ENCODE data around the gene CTNND2. TPM values are rescaled to one million over a fixed set of nuclear protein-coding genes. Genes with fewer than 3 reads are reported as not detected.

The CTNND2 gene
- total RNA-seq, 1 experiment from 2014 or later, result 2.9 TPM

DNA sequence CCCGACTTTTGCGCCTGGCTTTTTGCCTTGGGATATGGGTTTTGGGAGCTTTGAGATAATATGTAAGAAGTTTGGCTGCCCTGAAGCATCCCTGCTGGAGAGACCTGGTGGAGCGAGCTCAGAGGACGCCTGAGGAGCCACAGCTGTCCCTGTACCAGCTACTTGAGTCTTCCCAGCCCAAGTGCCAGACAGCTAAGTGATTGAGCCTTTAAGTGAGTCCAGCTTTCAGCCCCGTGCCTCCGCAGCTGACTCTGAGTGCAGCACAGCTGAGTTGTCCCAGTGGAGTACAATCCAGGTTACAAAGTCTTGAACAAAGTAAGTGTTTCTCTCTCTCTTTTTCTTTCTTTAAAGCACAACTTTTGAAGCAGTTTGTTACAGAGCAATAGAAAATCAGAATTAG lies 939.4 kb downstream of the CTNND2 start:
- Histone ChIP-seq H3K4me3 (ENCODE audit: insufficient read depth, low read depth, low read length) (no peak overlapping the region), H3K36me3 (replicated peaks; ENCODE audit: control insufficient read depth, insufficient read depth, low read length) (no peaks in the 10 kb centered on the region), H3K27me3 (ENCODE audit: control insufficient read depth, insufficient read depth, low read length) (no peaks in the 10 kb centered on the region)
- no peak for DNase-seq

DNA sequence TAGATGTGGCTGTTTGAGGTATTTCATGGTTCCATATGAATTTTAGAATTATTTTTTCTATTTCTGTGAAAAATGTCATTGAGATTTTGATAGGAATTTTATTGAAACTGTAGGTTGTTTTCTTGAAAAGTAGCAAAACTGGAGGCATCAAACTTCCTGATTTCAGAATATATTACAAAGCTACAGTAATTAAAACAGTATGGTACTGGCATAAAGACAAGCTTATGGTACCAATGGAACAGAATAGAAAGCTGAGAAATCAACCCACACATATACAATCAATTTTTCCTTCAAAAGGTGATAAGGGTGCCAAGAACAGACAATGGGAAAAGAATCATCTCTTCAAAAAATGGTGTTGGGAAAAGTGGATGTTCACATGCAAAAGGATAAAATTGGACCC lies 945.5 kb downstream of the CTNND2 start:
- no peak overlapping the region for H3K4me3 ChIP-seq (ENCODE audit: insufficient read depth, low read depth, low read length)
- H3K36me3 ChIP-seq (replicated peaks; ENCODE audit: control insufficient read depth, insufficient read depth, low read length), result no peaks in the 10 kb centered on the region
- DNase-seq, result no peak
- H3K27me3 ChIP-seq (ENCODE audit: control insufficient read depth, insufficient read depth, low read length), result no peaks in the 10 kb centered on the region

DNA sequence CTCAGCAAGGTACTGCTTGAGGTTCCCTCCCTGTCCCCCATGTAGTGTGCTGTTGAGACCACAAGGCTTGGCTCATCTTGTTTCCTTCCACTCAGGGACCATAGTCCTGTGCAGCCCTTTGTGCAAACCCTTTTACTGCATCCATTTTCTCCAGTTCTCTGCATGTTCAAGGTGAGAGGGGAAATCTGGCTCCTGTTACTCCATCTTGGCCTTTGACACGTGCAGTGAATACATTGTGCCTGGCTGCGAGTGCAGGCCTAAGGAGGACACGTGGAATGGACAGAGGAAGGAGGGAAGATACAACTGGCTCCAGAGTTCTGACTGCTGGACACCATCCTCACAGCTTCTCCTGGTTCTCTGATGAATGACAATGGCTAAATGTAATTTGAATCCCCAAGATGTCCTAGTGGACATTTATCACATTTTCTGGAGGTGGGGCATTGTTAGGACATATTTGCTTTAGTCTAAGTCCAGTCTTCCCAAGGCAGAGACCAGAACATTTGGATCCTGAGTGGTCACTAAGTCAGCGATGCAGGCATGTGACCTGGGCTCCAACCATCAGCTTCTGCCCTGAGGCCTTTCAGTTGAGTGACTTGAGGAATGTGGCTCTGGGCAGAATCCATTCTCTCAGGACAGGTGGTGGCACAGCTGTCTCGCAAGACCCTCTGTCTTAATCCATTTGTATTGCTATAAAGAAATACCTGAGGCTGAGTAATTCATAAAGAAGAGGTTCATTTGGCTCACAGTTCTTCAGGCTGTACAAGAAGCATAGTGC lies 954.2 kb downstream of the CTNND2 start:
- Histone ChIP-seq H3K36me3 (replicated peaks; ENCODE audit: control insufficient read depth, insufficient read depth, low read length) (no peaks in the 10 kb centered on the region), H3K27me3 (ENCODE audit: control insufficient read depth, insufficient read depth, low read length) (no peaks in the 10 kb centered on the region), H3K4me3 (ENCODE audit: insufficient read depth, low read depth, low read length) (no peak overlapping the region)
- no peak for DNase-seq

DNA sequence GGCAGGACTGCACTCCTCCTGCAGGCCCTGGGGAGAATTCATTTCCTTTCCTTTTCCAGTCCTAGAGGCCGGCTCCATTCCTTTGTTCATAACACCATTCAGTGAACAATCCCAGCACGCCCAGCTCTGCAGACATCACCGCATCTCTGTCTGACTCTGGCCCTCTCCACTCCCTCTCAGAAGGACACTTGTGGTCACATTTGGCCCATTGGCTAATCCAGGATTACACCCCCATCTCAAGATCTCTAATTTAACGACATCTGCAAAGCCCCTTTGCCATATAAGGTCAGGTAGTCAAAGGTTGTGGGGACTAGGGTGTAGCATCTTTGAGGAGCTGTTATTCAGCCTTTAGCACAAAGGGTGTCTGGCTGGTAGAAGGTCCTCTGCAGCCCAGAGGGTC lies 958.2 kb downstream of the CTNND2 start:
- H3K27me3 ChIP-seq (ENCODE audit: control insufficient read depth, insufficient read depth, low read length), result no peaks in the 10 kb centered on the region
- H3K36me3 ChIP-seq (replicated peaks; ENCODE audit: control insufficient read depth, insufficient read depth, low read length), result no peaks in the 10 kb centered on the region
- no peak overlapping the region for H3K4me3 ChIP-seq (ENCODE audit: insufficient read depth, low read depth, low read length)
- no peak for DNase-seq

DNA sequence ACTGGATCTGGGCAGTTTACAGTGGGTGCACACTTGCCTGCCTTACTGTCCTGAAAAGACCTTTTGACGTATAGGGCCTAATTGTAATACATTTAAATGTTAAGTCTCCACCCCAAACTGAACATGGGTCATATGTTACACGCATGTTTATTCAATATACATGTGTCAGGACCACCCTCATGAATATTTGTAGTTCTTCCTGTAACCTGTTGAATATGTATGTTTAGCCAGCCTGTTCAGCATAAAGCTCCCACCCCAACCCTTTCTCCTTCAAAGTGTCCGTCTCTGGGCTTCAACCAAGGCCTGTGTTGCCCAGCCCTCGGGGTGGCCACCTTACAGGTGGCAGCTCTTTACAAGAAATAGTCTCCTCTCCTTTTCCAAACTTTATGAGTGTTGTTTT lies 962.3 kb downstream of the CTNND2 start:
- DNase-seq, result no peak
- Histone ChIP-seq H3K27me3 (ENCODE audit: control insufficient read depth, insufficient read depth, low read length) (no peaks in the 10 kb centered on the region), H3K36me3 (replicated peaks; ENCODE audit: control insufficient read depth, insufficient read depth, low read length) (no peaks in the 10 kb centered on the region), H3K4me3 (ENCODE audit: insufficient read depth, low read depth, low read length) (no peak overlapping the region)

DNA sequence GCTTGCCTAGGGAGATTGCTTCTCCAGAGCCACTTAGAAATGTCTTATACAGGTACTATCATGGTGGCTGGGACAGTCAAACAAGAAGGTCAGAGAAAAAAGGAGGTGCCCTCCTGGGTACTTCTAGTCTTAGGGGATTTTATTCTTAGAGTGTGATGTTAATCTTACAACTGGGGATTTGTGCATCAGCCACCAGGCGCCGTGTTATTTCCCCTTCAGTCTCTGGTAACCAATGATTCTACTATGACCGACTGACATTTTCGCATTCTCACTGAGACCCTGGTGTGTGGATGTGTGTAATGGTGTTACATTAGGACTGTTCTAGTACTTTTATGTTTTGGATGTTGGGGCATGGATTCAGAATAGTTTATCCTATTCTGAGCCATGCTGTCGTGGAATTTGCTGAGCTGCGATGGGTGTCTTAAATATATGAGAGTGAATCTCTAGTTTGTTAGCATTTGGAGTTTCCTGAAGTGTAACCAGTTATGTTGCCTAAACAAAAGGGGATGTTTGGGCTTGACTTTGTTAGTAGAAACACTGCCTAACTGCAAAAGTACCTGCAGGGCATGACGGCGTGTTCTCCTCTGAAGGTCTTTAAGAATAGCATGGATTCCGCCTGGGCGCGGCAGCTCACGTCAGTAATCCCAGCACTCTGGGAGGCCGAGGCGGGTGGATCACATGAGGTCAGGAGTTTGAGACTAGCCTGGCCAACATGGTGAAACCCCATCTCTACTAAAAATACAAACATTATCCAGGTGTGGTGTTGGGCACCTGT lies 968.0 kb downstream of the CTNND2 start:
- no peaks in the 10 kb centered on the region for H3K36me3 ChIP-seq (replicated peaks; ENCODE audit: control insufficient read depth, insufficient read depth, low read length)
- no peak for DNase-seq
- no peaks in the 10 kb centered on the region for H3K27me3 ChIP-seq (ENCODE audit: control insufficient read depth, insufficient read depth, low read length)
- H3K4me3 ChIP-seq (ENCODE audit: insufficient read depth, low read depth, low read length), result no peak overlapping the region

DNA sequence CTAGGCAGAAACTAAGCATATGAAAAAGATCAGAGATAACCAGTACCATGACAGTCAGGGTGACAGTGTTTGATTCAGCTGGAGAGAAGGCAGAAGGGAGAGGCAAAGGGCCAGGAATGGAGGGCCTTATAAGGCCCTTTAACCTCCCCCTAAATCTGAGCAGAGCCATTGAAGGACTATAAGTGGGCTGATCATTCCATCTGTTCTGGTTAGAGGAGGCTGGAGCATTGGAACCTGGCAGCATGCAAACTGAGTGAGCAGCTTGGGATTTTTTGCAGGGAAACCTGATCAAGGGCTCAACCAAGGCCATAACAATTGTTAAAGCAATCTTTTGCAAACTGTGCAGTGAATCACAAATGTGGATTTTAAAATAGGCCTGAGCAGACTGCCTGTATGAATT lies 968.7 kb downstream of the CTNND2 start:
- H3K4me3 ChIP-seq (ENCODE audit: insufficient read depth, low read depth, low read length), result no peak overlapping the region
- H3K36me3 ChIP-seq (replicated peaks; ENCODE audit: control insufficient read depth, insufficient read depth, low read length), result no peaks in the 10 kb centered on the region
- no peak for DNase-seq
- no peaks in the 10 kb centered on the region for H3K27me3 ChIP-seq (ENCODE audit: control insufficient read depth, insufficient read depth, low read length)

DNA sequence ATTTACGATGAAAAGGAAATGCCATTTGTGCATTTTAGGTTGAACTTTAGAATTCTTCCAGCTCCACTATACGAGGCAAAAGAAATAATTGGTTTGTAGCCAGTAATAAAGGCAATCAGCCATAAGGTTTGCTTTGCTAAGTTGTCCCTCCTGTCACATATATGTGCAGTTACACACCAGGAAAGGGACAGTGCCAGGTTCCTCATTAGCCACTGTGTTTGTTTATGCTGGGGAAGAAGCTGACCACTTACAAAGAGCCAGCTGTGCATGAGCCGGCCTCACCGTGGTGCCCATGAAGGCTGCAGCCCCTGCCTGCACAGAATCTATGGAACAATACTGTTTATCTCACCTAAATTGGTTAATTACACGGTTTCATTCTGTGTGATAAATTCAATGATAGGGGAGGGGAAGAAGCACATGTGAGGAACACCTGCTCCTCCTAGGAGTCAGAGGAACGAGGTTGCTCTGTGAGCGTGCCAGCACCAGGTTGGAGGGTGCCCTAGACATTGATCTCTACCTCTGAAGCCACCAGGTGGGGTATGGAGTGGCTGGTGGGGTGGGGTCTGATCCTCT lies 969.4 kb downstream of the CTNND2 start:
- H3K4me3 ChIP-seq (ENCODE audit: insufficient read depth, low read depth, low read length), result no peak overlapping the region
- no peak for DNase-seq
- no peaks in the 10 kb centered on the region for H3K36me3 ChIP-seq (replicated peaks; ENCODE audit: control insufficient read depth, insufficient read depth, low read length)
- H3K27me3 ChIP-seq (ENCODE audit: control insufficient read depth, insufficient read depth, low read length), result no peaks in the 10 kb centered on the region

DNA sequence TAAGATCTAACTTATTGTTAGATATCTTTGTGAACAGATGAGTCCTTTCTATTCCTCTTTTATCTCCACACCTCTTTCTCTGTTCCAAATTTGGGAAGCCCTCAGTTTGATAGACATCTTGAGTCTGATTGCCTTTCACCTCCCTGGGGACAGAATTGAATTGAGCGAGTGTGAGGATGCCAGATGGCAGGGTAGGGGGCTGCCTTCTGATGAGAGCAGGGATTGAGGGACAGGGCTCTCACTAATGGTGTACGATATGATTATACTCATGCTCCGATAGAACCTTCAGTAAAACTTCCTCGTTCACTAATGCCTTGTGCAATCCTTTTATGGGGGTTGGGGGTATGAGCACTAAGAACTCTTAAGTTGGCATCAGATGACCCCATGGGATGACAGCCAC lies 971.1 kb downstream of the CTNND2 start:
- Histone ChIP-seq H3K27me3 (ENCODE audit: control insufficient read depth, insufficient read depth, low read length) (no peaks in the 10 kb centered on the region), H3K36me3 (replicated peaks; ENCODE audit: control insufficient read depth, insufficient read depth, low read length) (no peaks in the 10 kb centered on the region), H3K4me3 (ENCODE audit: insufficient read depth, low read depth, low read length) (no peak overlapping the region)
- DNase-seq, result no peak

DNA sequence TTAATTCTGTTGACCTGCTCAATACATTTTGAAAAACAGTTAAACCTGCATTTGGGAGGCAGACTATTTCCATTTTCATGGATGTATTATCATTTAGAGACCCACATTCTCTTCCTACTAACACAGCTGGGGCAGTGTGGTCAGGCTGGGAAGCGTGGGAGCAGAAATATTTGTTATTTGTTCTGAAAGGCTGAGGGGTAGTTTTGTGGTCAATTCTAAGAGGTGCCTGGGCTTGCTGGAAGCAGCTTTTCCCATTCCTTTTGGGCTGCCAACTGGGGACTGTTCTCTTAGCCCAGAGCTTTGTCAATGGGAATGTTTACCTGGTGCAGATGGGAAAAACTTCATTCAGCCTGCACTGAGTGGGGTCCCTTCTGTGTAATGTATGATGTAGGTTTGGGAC lies 971.8 kb downstream of the CTNND2 start:
- Histone ChIP-seq H3K36me3 (replicated peaks; ENCODE audit: control insufficient read depth, insufficient read depth, low read length) (no peaks in the 10 kb centered on the region), H3K27me3 (ENCODE audit: control insufficient read depth, insufficient read depth, low read length) (no peaks in the 10 kb centered on the region), H3K4me3 (ENCODE audit: insufficient read depth, low read depth, low read length) (no peak overlapping the region)
- DNase-seq, result no peak

DNA sequence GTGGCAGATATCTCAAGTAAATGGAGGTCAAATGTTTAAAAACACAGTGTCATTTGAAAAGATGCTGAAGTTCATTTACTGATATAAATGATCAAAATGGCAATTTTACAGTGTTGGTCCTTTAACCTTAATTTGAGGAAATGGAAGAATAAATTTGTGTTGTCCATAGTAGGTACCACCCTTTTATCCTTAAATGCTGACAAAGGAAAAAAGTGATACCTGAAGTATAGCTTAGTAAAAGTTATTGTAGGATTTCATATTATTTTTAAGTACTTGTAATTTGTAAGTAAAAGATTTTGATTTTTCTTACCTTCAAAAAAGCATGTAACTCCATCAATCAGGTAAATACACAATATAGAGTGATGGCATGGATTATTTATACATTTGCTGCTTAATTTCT lies 976.6 kb downstream of the CTNND2 start:
- H3K27me3 ChIP-seq (ENCODE audit: control insufficient read depth, insufficient read depth, low read length), result no peaks in the 10 kb centered on the region
- no peak overlapping the region for H3K4me3 ChIP-seq (ENCODE audit: insufficient read depth, low read depth, low read length)
- no peak for DNase-seq
- H3K36me3 ChIP-seq (replicated peaks; ENCODE audit: control insufficient read depth, insufficient read depth, low read length), result no peaks in the 10 kb centered on the region

DNA sequence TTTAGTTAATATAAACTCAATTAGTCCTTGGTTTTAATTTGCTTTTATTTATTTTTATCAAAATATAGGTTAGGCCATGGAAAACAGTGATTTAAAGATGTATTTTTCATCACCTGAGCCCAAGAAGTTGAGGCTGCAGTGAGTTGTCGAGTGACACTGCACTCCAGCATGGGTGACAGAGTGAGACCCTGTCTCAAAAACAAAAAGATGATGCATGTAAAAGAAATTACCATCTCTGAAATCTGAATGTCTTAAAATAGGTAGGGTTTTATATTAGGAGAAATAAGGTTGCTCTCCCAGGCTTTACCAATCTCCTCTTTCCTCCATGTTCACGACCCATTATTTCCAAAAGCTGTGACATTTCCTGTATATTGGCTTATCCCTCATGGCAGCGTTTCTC lies 980.9 kb downstream of the CTNND2 start:
- Histone ChIP-seq H3K4me3 (ENCODE audit: insufficient read depth, low read depth, low read length) (no peak overlapping the region), H3K27me3 (ENCODE audit: control insufficient read depth, insufficient read depth, low read length) (no peaks in the 10 kb centered on the region)

More for the DNA sequence above, 980.9 kb downstream of the CTNND2 start:
- no peaks in the 10 kb centered on the region for H3K36me3 ChIP-seq (replicated peaks; ENCODE audit: control insufficient read depth, insufficient read depth, low read length)
- no peak for DNase-seq
